Adrenal gland (tissue), 5 donors: Measurements from ENCODE around the gene ADGRA1.

Experiments
- POLR2A ChIP-seq, 2 donors: fragments of 450-650 bp; IDR thresholded peaks; one replicate each; pipeline ENCODE4 v1.6.1; 2017; ENCODE audit warnings: antibody characterized with exemption in 2 of 2, mild to moderate bottlenecking in 2 of 2, moderate library complexity in 1 of 2
- TF ChIP-seq, protein P1 (sequence below), 6 experiments: fragments of 450-650 bp in 4 of 6; fragments of 200-600 bp in 2 of 6; sonication (generic) in 1 of 6; IDR thresholded peaks; 1 replicate in 5 of 6; 2 replicates in 1 of 6; pipeline versions ENCODE4 v1.5.1 to v1.8.0; 2016 to 2021; ENCODE audit warnings: antibody characterized with exemption in 6 of 6, mild to moderate bottlenecking in 2 of 6, moderate library complexity in 1 of 6
- donor health status: DM: no; HTN: no; CAD: no.

DNA sequence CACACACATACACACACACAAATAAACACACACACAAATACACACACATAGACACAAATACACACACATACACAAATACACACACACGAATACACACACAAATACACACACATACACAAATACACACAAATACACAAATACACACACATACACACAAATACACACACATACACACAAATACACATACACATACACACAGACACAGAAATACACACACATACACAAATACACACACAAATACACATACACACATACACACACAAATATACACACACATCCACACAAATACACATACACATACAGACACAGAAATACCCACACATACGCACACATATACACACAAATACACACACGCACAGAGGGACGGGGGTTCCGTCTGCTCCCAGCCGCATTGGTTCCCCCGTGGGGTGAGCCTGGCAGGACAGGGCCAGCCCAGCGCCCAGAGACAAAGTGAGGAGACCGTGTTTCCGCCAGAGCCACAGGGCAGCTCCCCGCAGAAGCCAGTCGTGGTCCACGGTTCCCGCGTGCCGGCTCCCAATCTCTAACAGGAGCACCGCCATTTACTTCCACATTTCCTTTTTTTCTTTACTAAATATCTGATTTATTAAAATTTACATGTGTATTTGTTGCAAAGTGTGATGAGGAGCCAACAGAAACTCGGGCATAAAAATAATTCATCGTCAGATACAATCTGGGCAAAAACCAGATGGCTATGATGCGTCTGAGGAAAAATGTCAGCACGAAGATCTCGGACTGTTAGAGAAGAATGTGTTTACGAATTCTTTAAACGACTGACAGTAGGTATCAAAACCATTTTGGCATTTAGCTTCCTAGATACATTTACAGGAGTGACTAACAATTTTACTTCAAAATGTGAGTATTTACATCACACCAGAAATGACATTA, 69.2 kb downstream of the ADGRA1 start:
- TF ChIP-seq, protein P1, sequence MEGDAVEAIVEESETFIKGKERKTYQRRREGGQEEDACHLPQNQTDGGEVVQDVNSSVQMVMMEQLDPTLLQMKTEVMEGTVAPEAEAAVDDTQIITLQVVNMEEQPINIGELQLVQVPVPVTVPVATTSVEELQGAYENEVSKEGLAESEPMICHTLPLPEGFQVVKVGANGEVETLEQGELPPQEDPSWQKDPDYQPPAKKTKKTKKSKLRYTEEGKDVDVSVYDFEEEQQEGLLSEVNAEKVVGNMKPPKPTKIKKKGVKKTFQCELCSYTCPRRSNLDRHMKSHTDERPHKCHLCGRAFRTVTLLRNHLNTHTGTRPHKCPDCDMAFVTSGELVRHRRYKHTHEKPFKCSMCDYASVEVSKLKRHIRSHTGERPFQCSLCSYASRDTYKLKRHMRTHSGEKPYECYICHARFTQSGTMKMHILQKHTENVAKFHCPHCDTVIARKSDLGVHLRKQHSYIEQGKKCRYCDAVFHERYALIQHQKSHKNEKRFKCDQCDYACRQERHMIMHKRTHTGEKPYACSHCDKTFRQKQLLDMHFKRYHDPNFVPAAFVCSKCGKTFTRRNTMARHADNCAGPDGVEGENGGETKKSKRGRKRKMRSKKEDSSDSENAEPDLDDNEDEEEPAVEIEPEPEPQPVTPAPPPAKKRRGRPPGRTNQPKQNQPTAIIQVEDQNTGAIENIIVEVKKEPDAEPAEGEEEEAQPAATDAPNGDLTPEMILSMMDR (IDR thresholded peaks at IDR 0.05), result no peak
- TF ChIP-seq POLR2A (IDR thresholded peaks at IDR 0.05), result no peak
